ENCODE measurements around the gene DTWD1. TPM values are rescaled to one million over a fixed set of nuclear protein-coding genes. Genes with fewer than 3 reads are reported as not detected.

DTWD1 gene
- polyA plus RNA-seq, 1 donor (not counting 4 experiments of a cell fraction or from before 2014, with no cell fraction given), result 25.2 TPM

- H3K9ac ChIP-seq (ENCODE audit: control insufficient read depth, extremely low read depth, insufficient read depth, low read length), result no peak overlapping the region
- H3K4me2 ChIP-seq (ENCODE audit: control insufficient read depth, extremely low read depth, insufficient read depth, low read depth, low read length), result no peak overlapping the region
- dilution Hi-C loops (cut with MboI; ENCODE audit: extremely low pct_ligation_motif_present, low sequenced_read_pairs), result no loop called here
- TF ChIP-seq CTCF (optimal IDR thresholded peaks at IDR 0.05 in 1 of 3, IDR thresholded peaks at IDR 0.05 in 1 of 3, conservative IDR thresholded peaks at IDR 0.05 in 1 of 3; ENCODE audit: extremely low read depth in 1 of 3, insufficient read depth in 2 of 3, low read length in 3 of 3) (no peak), EZH2 (IDR thresholded peaks at IDR 0.05; ENCODE audit: low read length) (no peak)
- DNase-seq (ENCODE audit: low read depth, low spot score) (no peak), FAIRE-seq (no peak)
- no peak overlapping the region for H3K27ac ChIP-seq (ENCODE audit: control insufficient read depth, insufficient read depth, low read length)
- H3K36me3 ChIP-seq (ENCODE audit: control insufficient read depth in 2 of 2, extremely low read depth in 1 of 2, insufficient read depth in 2 of 2, low read length in 2 of 2), result no peaks in the 10 kb centered on the region
- no peak overlapping the region for H2AFZ ChIP-seq (ENCODE audit: control insufficient read depth, low read length)
- no peak overlapping the region for H3K4me3 ChIP-seq (ENCODE audit: control insufficient read depth in 2 of 3, extremely low read depth in 1 of 3, insufficient read depth in 2 of 3, low read depth in 1 of 3, low read length in 3 of 3)
- H3K79me2 ChIP-seq (ENCODE audit: control insufficient read depth, insufficient read depth, low read length), result no peaks in the 10 kb centered on the region
- peaks cover 4% of the 10 kb centered on the region for H3K4me1 ChIP-seq (ENCODE audit: control insufficient read depth, extremely low read depth, insufficient read depth, low read length)
- H3K9me1 ChIP-seq (ENCODE audit: control insufficient read depth, extremely low read depth, insufficient read depth, low read length), result no peaks in the 10 kb centered on the region
- no peaks in the 10 kb centered on the region for H4K20me1 ChIP-seq (ENCODE audit: control insufficient read depth, extremely low read depth, insufficient read depth, low read length)
- H3K27me3 ChIP-seq (ENCODE audit: control insufficient read depth, extremely low read depth, insufficient read depth, low read length), result no peaks in the 10 kb centered on the region
- no peaks in the 10 kb centered on the region for H3K9me3 ChIP-seq (ENCODE audit: control insufficient read depth, low read depth, low read length)
These were observed 67.4 kb downstream of the DTWD1 start for GRCh38 chr15:49688135-49688790.

- Histone ChIP-seq H3K36me3 (ENCODE audit: control insufficient read depth in 2 of 2, extremely low read depth in 1 of 2, insufficient read depth in 2 of 2, low read length in 2 of 2) (no peaks in the 10 kb centered on the region), H3K27me3 (ENCODE audit: control insufficient read depth, extremely low read depth, insufficient read depth, low read length) (no peaks in the 10 kb centered on the region), H3K4me1 (ENCODE audit: control insufficient read depth, extremely low read depth, insufficient read depth, low read length) (no peaks in the 10 kb centered on the region), H3K79me2 (ENCODE audit: control insufficient read depth, insufficient read depth, low read length) (no peaks in the 10 kb centered on the region), H3K27ac (ENCODE audit: control insufficient read depth, insufficient read depth, low read length) (no peak overlapping the region), H2AFZ (ENCODE audit: control insufficient read depth, low read length) (no peak overlapping the region), H3K9me1 (ENCODE audit: control insufficient read depth, extremely low read depth, insufficient read depth, low read length) (no peaks in the 10 kb centered on the region), H3K9ac (ENCODE audit: control insufficient read depth, extremely low read depth, insufficient read depth, low read length) (no peak overlapping the region), H4K20me1 (ENCODE audit: control insufficient read depth, extremely low read depth, insufficient read depth, low read length) (no peaks in the 10 kb centered on the region), H3K9me3 (ENCODE audit: control insufficient read depth, low read depth, low read length) (no peaks in the 10 kb centered on the region), H3K4me3 (ENCODE audit: control insufficient read depth in 2 of 3, extremely low read depth in 1 of 3, insufficient read depth in 2 of 3, low read depth in 1 of 3, low read length in 3 of 3) (no peak overlapping the region), H3K4me2 (ENCODE audit: control insufficient read depth, extremely low read depth, insufficient read depth, low read depth, low read length) (no peak overlapping the region)
- FAIRE-seq (no peak), DNase-seq (ENCODE audit: low read depth, low spot score) (no peak)
- TF ChIP-seq CTCF (optimal IDR thresholded peaks at IDR 0.05 in 1 of 3, IDR thresholded peaks at IDR 0.05 in 1 of 3, conservative IDR thresholded peaks at IDR 0.05 in 1 of 3; ENCODE audit: extremely low read depth in 1 of 3, insufficient read depth in 2 of 3, low read length in 3 of 3) (no peak), EZH2 (IDR thresholded peaks at IDR 0.05; ENCODE audit: low read length) (no peak)
- dilution Hi-C loops (cut with MboI; ENCODE audit: extremely low pct_ligation_motif_present, low sequenced_read_pairs), result no loop called here
These were observed 71.8 kb downstream of the DTWD1 start for GRCh38 chr15:49692514-49693090.
